Erythroblast (primary cell): ENCODE measurements around the gene ULK4.

Experiments
- GATA1 ChIP-seq: IDR thresholded peaks from 2 replicates; pipeline ENCODE4 v1.6.1; 2011; ENCODE audit warnings: low read depth, mild to moderate bottlenecking, control low read depth, low read length, moderate library complexity
- POLR2A ChIP-seq: IDR thresholded peaks from 2 replicates; pipeline ENCODE4 v1.6.1; 2011; ENCODE audit warnings: mild to moderate bottlenecking, low read length

DNA sequence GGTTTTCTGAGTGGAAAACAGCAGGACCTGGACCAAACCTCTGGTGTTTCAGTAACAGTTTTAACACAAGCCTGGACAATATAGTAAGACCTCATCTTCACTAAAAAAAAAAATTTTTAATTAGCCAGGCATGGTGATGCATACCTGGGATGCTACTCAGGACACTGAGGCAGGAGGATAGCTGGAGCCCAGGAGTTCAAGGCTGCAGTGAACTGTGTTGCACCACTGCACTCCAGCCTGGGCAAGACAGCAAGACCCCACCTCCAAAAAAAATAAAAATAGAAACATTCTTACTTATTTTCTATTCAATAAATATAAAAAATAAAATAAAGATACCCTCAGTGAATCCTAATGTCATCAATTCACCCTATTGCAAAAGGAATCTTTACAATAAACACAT is 21.5 kb downstream of the ULK4 start:
- TF ChIP-seq POLR2A, result no peak
- no peak for TF ChIP-seq GATA1
